Trophoblast cell (in vitro differentiated cells and primary cell): Measurements from ENCODE around the gene TRAPPC1.

Source experiments
- DNase-seq, 2 donors: peaks; one replicate each; pipeline ENCODE4 v3.0.0-alpha.2; 2016
- H2AFZ ChIP-seq: 2 replicates; pipeline ENCODE4 v1.6.1; 2013; ENCODE audit warnings: low read length, moderate library complexity, mild to moderate bottlenecking; ENCODE audit not compliant: insufficient read depth, poor library complexity
- H2AK5ac ChIP-seq: 2 replicates; pipeline ENCODE4 v1.6.1; 2013; ENCODE audit warnings: mild to moderate bottlenecking, low read length
- H2BK120ac ChIP-seq: 2 replicates; pipeline ENCODE4 v1.6.1; 2013; ENCODE audit warnings: low read length, mild to moderate bottlenecking, moderate library complexity; ENCODE audit not compliant: insufficient read depth, poor library complexity
- H2BK12ac ChIP-seq: 2 replicates; pipeline ENCODE4 v1.6.1; 2013; ENCODE audit warnings: mild to moderate bottlenecking, low read length, moderate library complexity
- H2BK5ac ChIP-seq: 2 replicates; pipeline ENCODE4 v1.6.1; 2013; ENCODE audit warnings: low read length, low read depth, moderate library complexity, mild to moderate bottlenecking; ENCODE audit not compliant: poor library complexity
- H3K14ac ChIP-seq: 2 replicates; pipeline ENCODE4 v1.6.1; 2013; ENCODE audit warnings: mild to moderate bottlenecking, low read length
- H3K18ac ChIP-seq: 2 replicates; pipeline ENCODE4 v1.6.1; 2013; ENCODE audit warnings: mild to moderate bottlenecking, low read length
- H3K23ac ChIP-seq: 2 replicates; pipeline ENCODE4 v1.6.1; 2013; ENCODE audit warnings: low read length
- H3K27ac ChIP-seq: 2 replicates; pipeline ENCODE4 v1.5.1; 2013; ENCODE audit warnings: low read depth, mild to moderate bottlenecking, inconsistent platforms, low read length, moderate library complexity
- H3K27me3 ChIP-seq: 2 replicates; pipeline ENCODE4 v1.6.1; 2013; ENCODE audit warnings: inconsistent platforms, mild to moderate bottlenecking, low read length, moderate library complexity; ENCODE audit not compliant: insufficient read depth
- H3K36me3 ChIP-seq, 2 experiments: 1 replicate in 1 of 2; 2 replicates in 1 of 2; pipeline ENCODE4 v1.6.1; 2013; ENCODE audit warnings: low read length in 2 of 2, mild to moderate bottlenecking in 2 of 2, moderate library complexity in 1 of 2; ENCODE audit not compliant: insufficient read depth in 2 of 2, control insufficient read depth in 1 of 2
- H3K4ac ChIP-seq: 2 replicates; pipeline ENCODE4 v1.6.1; 2013; ENCODE audit warnings: low read depth, mild to moderate bottlenecking, low read length, moderate library complexity
- H3K4me1 ChIP-seq, 2 experiments: 1 replicate in 1 of 2; 2 replicates in 1 of 2; pipeline ENCODE4 v1.6.1; 2013; ENCODE audit warnings: low read length in 2 of 2, mild to moderate bottlenecking in 2 of 2, moderate library complexity in 1 of 2; ENCODE audit not compliant: insufficient read depth in 2 of 2, control insufficient read depth in 1 of 2
- H3K4me2 ChIP-seq: 2 replicates; pipeline ENCODE4 v1.6.1; 2013; ENCODE audit warnings: inconsistent platforms, mild to moderate bottlenecking, low read length, moderate library complexity
- H3K4me3 ChIP-seq: 2 replicates; pipeline ENCODE4 v1.5.1; 2013; ENCODE audit warnings: mild to moderate bottlenecking, low read depth, low read length, inconsistent platforms
- H3K79me1 ChIP-seq: one replicate; pipeline ENCODE4 v1.6.1; 2013; ENCODE audit warnings: low read length
- H3K79me2 ChIP-seq: 2 replicates; pipeline ENCODE4 v1.6.1; 2013; ENCODE audit warnings: low read length, mild to moderate bottlenecking; ENCODE audit not compliant: control insufficient read depth, insufficient read depth, poor library complexity
- H3K9ac ChIP-seq: 2 replicates; pipeline ENCODE4 v1.6.1; 2013; ENCODE audit warnings: mild to moderate bottlenecking, low read length
- H3K9me3 ChIP-seq: 2 replicates; pipeline ENCODE4 v1.6.1; 2013; ENCODE audit warnings: low read depth, mild to moderate bottlenecking, control low read depth, inconsistent platforms, low read length; ENCODE audit not compliant: insufficient read depth
- H4K12ac ChIP-seq: 2 replicates; pipeline ENCODE4 v1.6.1; 2013; ENCODE audit warnings: low read depth, mild to moderate bottlenecking, low read length, moderate library complexity
- H4K8ac ChIP-seq: 2 replicates; pipeline ENCODE4 v1.6.1; 2013; ENCODE audit warnings: low read depth, mild to moderate bottlenecking, low read length, moderate library complexity
- H4K91ac ChIP-seq: one replicate; pipeline ENCODE4 v1.6.1; 2013; ENCODE audit warnings: low read depth, mild to moderate bottlenecking, low read length, moderate library complexity
- WGBS: extraction: QIAGEN DNeasy Blood & Tissue Kit; methylation state at CpG from one replicate; pipeline ENCODE4 v1.1.7; 2013; ENCODE audit warnings: missing lambda C conversion rate; ENCODE audit not compliant: insufficient read length, insufficient coverage; ENCODE audit errors: extremely low coverage; 5-methylcytosine and 5-hydroxymethylcytosine counted together

TRAPPC1 gene

DNA sequence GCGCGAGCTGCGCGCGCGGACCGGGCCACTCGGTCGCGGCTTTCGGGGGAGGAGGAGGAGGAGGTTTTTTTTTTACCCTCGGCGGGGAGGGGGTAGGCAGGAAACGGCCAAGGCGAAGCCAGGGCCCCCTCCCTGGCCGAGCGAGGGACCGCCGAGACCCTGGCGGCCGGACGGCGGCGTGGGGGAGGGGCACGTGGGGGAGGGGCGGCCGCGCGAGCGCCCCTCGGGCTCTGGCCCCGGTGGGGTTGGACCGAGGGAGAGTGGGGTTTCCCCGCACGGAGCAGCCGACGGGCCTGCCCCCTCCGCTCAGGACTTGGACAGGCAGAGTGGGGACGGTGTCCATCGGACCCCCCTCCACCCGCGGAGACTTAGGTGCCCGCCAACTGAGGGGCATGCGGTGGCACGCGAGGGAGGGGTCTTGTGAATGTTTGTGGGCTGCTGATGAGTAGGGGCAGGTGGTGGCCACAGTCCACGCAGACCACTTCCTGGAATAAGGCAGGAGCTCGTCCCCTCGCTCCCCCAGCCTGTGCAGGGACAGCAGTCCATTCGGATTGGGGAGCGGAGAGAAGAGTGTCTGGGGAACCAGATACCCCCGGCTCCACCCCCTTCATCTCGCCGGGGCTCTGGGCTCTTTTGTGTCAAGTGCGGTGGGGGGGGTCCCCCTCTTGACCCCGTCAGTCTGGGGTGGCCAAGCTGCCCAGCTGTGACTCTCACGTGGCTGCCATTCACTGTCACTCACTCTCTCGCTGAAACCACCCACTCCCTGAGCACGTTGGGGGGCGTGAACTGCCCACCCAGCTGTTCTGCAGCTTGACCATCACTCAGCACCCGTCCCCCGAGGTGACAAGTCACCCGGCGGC, 46.1 kb downstream of the TRAPPC1 start:
- H3K4me1 ChIP-seq = peaks cover 24 to 28% of the 10 kb centered on the region in 2 experiments
- H3K27me3 ChIP-seq = no peaks in the 10 kb centered on the region
- peak overlapping the region; percentile 89 for H4K91ac ChIP-seq
- H3K9me3 ChIP-seq = no peaks in the 10 kb centered on the region
- H3K23ac ChIP-seq = no peak overlapping the region
- H3K4ac ChIP-seq = peak overlapping the region; percentile 57
- peak overlapping the region; percentile 49 for H2AFZ ChIP-seq
- H3K4me2 ChIP-seq = peak overlapping the region; percentile 94
- peaks cover 37% of the 10 kb centered on the region for H3K79me1 ChIP-seq
- peak overlapping the region; percentile 92 for H3K18ac ChIP-seq
- peak overlapping the region; percentile 49 for H2AK5ac ChIP-seq
- peaks cover 17% of the 10 kb centered on the region for H3K79me2 ChIP-seq
- H2BK12ac ChIP-seq = peak overlapping the region; percentile 76
- no CpG with 5 or more reads among the region's 64 CpGs for WGBS
- H3K14ac ChIP-seq = peak overlapping the region; percentile 86
- H3K36me3 ChIP-seq = peaks cover 8 to 14% of the 10 kb centered on the region in 2 experiments
- peak overlapping the region; percentile 80 for H2BK5ac ChIP-seq
- peak overlapping the region; percentile 65 for H3K9ac ChIP-seq
- peak overlapping the region; percentile 64 for H4K8ac ChIP-seq
- peak overlapping the region; percentile 85 for H3K27ac ChIP-seq
- peak overlapping the region; percentile 78 for H3K4me3 ChIP-seq
- peak overlapping the region; percentile 70 for H2BK120ac ChIP-seq
- H4K12ac ChIP-seq = peak overlapping the region; percentile 60
- peak; percentile 14 to 49 for DNase-seq

DNA sequence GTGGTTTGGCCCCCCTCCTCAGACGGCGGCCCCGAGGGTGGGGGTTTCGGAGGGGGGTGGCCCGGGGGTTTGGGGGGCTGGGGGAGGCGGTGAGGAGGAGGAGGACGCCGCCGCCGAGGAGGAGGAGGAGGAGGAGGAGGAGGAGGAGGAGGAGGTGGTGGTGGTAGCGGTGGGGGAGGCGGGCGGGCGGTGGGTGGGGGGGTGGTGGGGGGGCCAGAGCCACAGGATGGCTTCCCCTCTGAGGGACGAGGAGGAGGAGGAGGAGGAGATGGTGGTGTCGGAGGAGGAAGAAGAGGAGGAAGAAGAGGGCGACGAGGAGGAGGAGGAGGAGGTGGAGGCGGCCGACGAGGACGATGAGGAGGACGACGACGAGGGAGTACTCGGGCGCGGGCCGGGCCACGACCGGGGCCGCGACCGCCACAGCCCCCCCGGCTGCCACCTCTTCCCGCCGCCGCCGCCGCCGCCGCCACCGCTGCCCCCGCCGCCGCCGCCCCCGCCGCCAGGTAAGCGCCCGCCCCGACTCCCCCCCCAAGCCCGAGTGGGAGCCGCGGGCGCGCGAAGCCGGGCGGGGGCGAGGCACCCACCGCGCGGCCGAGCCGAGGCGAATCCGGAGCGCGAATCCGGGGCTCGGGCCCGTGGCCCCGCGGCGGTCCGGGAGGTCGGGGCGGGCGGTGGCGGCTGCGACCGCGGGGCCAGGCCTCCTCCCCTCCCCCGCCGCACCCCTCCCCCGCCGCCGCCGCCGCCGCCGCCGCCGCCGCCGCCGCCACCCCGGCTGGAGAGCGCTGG, 47.0 kb downstream of the TRAPPC1 start:
- WGBS = no CpG with 5 or more reads among the region's 100 CpGs
- Histone ChIP-seq H2BK12ac (no peak overlapping the region), H3K79me2 (peaks cover 17% of the 10 kb centered on the region), H3K18ac (peak overlapping the region; percentile 83), H3K14ac (peak overlapping the region; percentile 91), H3K9me3 (no peaks in the 10 kb centered on the region), H3K27ac (peak overlapping the region; percentile 85), H2AFZ (peak overlapping the region; percentile 49), H3K23ac (no peak overlapping the region), H2BK120ac (peak overlapping the region; percentile 52), H3K27me3 (no peaks in the 10 kb centered on the region), H2BK5ac (peak overlapping the region; percentile 80), H4K12ac (peak overlapping the region; percentile 71), H4K8ac (peak overlapping the region; percentile 57), H2AK5ac (no peak overlapping the region), H3K4ac (peak overlapping the region; percentile 84), H3K4me2 (peak overlapping the region; percentile 94), H3K4me1 (peaks cover 24 to 28% of the 10 kb centered on the region in 2 experiments), H3K79me1 (peaks cover 37% of the 10 kb centered on the region), H3K9ac (peak overlapping the region; percentile 77), H3K36me3 (peaks cover 6 to 12% of the 10 kb centered on the region in 2 experiments), H4K91ac (peak overlapping the region; percentile 89), H3K4me3 (peak overlapping the region; percentile 89)
- peak in 1 of 2 donors; percentile 17 for DNase-seq

DNA sequence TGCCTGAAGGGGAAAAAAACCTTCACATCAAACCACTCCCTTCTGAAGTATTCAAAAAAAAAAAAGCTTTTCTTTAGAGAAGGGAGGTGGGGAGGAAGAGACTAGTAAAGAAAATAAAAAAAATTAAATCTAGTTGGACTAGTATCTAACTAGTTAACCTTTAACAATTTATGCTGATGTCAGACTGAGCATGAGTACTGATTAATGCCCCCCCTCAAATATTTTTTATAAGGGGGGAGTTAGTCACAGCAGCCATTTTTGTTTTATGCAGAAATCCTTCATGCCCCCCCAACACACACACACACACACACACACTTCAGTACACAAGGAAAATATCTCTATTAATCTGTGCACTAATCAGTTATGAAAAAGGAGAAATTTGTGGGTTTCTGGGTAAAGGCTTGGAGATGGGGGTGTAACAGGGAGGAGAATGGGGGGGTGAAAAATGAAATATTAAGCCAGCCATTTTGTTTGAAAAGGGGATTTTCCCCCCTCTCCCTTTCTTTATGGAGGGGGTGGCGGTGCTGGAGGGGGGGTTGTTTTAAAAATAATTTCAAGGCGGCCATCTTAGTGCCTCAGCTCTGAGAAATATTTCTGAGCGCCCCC, 47.9 kb downstream of the TRAPPC1 start:
- Histone ChIP-seq H3K27ac (no peak overlapping the region), H3K4me3 (no peak overlapping the region), H3K4ac (no peak overlapping the region), H4K91ac (no peak overlapping the region), H4K8ac (no peak overlapping the region), H3K27me3 (no peaks in the 10 kb centered on the region), H3K79me2 (peaks cover 14% of the 10 kb centered on the region), H3K9me3 (no peaks in the 10 kb centered on the region), H2BK5ac (no peak overlapping the region), H3K14ac (no peak overlapping the region), H2BK12ac (no peak overlapping the region), H2AFZ (no peak overlapping the region), H2AK5ac (no peak overlapping the region), H3K18ac (no peak overlapping the region), H3K4me2 (peak overlapping the region; percentile 45), H2BK120ac (no peak overlapping the region), H3K4me1 (peaks cover 15 to 19% of the 10 kb centered on the region in 2 experiments), H4K12ac (no peak overlapping the region), H3K79me1 (peaks cover 32% of the 10 kb centered on the region), H3K36me3 (peaks cover 6 to 15% of the 10 kb centered on the region in 2 experiments), H3K23ac (no peak overlapping the region), H3K9ac (no peak overlapping the region)
- no CpG with 5 or more reads among the region's 3 CpGs for whole genome bisulfite sequencing
- DNase-seq = no peak

DNA sequence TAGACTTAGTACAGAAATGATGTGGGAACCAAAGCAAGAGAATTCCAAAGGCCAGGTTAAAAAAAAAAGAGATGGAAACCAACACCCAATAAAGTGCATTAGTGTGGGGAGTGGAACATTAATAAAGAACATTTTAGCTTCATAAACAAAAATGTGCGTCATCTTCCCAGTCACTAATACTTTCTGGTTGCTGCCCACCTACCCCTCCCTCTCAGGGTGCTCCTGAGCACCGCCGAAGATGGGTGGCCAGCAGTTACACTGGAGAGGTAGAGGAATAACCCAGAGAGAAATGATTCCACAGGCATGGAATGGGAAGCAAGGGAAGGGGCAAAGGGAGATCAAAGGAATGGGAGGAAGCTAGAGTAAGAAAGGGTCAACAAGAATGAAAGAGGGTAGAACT, 49.1 kb downstream of the TRAPPC1 start:
- no peak overlapping the region for H3K4me3 ChIP-seq
- H3K9ac ChIP-seq = no peak overlapping the region
- H2BK5ac ChIP-seq = no peak overlapping the region
- H3K9me3 ChIP-seq = no peaks in the 10 kb centered on the region
- no CpG with 5 or more reads among the region's 3 CpGs for WGBS
- peaks cover 4 to 9% of the 10 kb centered on the region in 2 experiments for H3K4me1 ChIP-seq
- no peak overlapping the region for H3K18ac ChIP-seq
- H3K79me2 ChIP-seq = peaks cover 6% of the 10 kb centered on the region
- H3K14ac ChIP-seq = no peak overlapping the region
- peaks cover 23% of the 10 kb centered on the region for H3K79me1 ChIP-seq
- no peak overlapping the region for H3K4me2 ChIP-seq
- H2BK12ac ChIP-seq = no peak overlapping the region
- no peak overlapping the region for H4K91ac ChIP-seq
- no peak overlapping the region for H3K4ac ChIP-seq
- H4K12ac ChIP-seq = no peak overlapping the region
- no peak overlapping the region for H2AFZ ChIP-seq
- H2AK5ac ChIP-seq = no peak overlapping the region
- DNase-seq = no peak
- peaks cover 8 to 18% of the 10 kb centered on the region in 2 experiments for H3K36me3 ChIP-seq
- H2BK120ac ChIP-seq = no peak overlapping the region
- no peak overlapping the region for H3K27ac ChIP-seq
- no peak overlapping the region for H4K8ac ChIP-seq
- no peaks in the 10 kb centered on the region for H3K27me3 ChIP-seq
- no peak overlapping the region for H3K23ac ChIP-seq
